ENCODE data around the gene FXYD6.

GRCh38 chr11:117925198-117925925 is 48.9 kb upstream of the FXYD6 start:
- TF ChIP-seq CTCF (conservative IDR thresholded peaks at IDR 0.05; ENCODE audit: low read depth, low read length) (no peak), EZH2 (IDR thresholded peaks at IDR 0.05; ENCODE audit: low read length, unreplicated experiment) (no peak), EZH2phosphoT487 (IDR thresholded peaks at IDR 0.05; ENCODE audit: borderline replicate concordance, low read length) (no peak)
